GM10248 (cell line): Measurements from ENCODE around the gene UBTF.

Source experiments
- CTCF ChIA-PET: fragments of 300-600 bp; sonication (Branson Sonifier 250); formaldehyde crosslinking; extraction: SDS; loops from one replicate; lab custom pipeline; 2021; ENCODE audit warnings: antibody characterized with exemption; lab: Yijun Ruan, JAX
- POLR2A ChIA-PET: fragments of 350-650 bp; sonication (Branson Sonifier 250); formaldehyde crosslinking; extraction: SDS; loops from one replicate; lab custom pipeline; 2020; ENCODE audit warnings: antibody characterized with exemption; lab: Yijun Ruan, JAX
- DNase-seq: peaks from one replicate; pipeline ENCODE4 v3.0.0; 2012; ENCODE audit errors: extremely low spot score
- CTCF ChIP-seq: IDR thresholded peaks from 2 replicates; pipeline ENCODE4 v1.5.1; 2012; ENCODE audit warnings: mild to moderate bottlenecking, low read depth; ENCODE audit errors: extremely low read depth, missing control alignments, control extremely low read depth

UBTF gene

DNA sequence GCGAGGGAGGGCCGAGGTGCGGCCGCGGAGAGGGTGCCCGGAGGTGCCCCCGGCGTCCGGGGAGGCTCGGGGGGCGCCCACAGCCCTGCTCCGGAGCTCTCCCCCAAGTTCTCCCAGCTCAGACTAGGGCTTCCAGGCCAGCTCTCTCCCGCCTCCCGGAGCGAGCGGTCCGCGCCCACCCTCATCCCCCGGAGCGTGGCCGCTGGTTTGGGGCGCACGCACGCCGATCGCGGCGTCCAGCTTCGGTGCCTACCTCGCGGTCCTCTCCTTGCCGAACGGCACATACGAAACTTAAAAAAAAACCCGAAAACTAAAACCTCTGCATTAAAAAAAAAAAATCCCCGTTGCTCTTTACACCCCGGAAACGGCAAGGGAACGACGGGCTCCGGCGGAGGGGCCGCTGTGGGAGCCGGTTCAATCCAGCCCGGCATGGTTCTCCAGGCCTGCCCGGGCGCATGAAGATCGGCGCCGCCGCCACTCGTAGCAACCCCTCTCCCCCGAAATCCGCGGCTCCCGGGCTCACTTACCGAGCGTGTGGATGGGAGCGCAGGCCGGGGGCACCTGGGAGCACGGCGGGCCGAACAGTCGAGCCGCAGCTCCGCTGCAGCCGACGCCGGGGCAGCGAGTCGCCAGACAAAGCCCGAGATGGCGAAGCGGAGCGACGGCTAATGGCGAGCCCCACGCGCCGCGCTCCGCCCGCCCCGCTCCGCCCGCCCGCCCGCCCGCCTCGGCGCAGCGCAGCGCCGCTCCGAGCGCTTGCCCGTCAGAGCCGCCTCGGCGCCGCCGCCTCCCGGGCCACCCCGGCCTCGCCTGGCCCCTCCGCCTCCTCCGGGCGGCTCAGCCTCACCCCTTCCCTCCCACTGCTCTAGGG is 973 bp upstream of the UBTF start:
- ChIA-PET CTCF (interaction anchor here (0.6 to 15.0 kb wide), 13 partner anchors 9 to 303 kb away, joined by 3 to 234 read pairs (median 4); partner anchors contain the start of genes FAM171A2 and GRN), POLR2A (interaction anchor here (0.6 to 1.2 kb wide), 2 partner anchors 107 to 135 kb away, joined by 3 read pairs; no protein-coding TSS in a partner anchor)
- DNase-seq: peak; percentile 67
- no peak for TF ChIP-seq CTCF

- DNase-seq: peak; percentile 79
- peak; percentile 41 for TF ChIP-seq CTCF
- ChIA-PET CTCF (interaction anchor here (1.3 to 15.0 kb wide), 5 partner anchors 9 to 144 kb away, joined by 4 to 234 read pairs (median 7); partner anchors contain the start of genes FAM171A2 and GRN), POLR2A (interaction anchor here (0.6 to 0.7 kb wide), 3 partner anchors 18 to 131 kb away, joined by 3 to 6 read pairs (median 4); no protein-coding TSS in a partner anchor)
These were observed 313 bp downstream of the UBTF start for GRCh38 chr17:44219108-44219615.

- POLR2A ChIA-PET: interaction anchor here (0.6 to 1.0 kb wide), 3 partner anchors 12 to 241 kb away, joined by 3 to 6 read pairs (median 3); no protein-coding TSS in a partner anchor
- peak; percentile 92 for DNase-seq
- peak; percentile 70 for TF ChIP-seq CTCF
- CTCF ChIA-PET: interaction anchor here (0.7 to 15.0 kb wide), 11 partner anchors 9 to 145 kb away, joined by 3 to 234 read pairs (median 4); partner anchors contain the start of genes FAM171A2, GRN and SLC25A39
These were observed 949 bp downstream of the UBTF start for GRCh38 chr17:44218344-44219107.

DNA sequence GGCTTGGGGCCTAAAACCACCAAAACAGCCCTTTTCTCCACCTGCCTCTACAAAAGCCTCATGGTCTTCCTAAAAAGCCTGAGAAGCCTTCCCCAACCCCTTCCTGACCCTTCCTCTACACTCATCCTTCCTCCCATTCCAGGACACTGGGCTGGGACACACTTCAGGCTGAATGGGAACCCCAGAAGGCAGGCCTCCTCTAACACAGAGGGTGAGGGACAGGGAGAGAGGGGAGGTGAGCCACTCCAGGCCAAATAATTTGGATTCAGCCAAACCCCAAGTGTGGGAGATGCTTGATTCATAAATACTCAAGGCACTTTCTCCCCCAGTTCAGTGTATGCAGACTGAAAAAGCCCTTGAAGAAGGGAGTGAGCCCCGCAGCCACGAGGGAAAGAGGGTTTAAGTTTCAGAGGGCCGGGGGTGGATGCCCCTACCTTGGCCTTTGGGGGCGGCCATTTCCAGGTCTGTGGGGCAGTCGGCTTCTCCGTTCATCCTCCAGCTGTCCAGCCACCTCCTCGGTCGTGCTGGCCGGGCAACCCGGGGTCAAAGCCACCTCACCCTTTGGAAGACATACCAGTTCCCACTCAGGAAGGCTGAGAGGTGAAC is 1.6 kb downstream of the UBTF start:
- ChIA-PET POLR2A (interaction anchor here (0.6 to 1.0 kb wide), 5 partner anchors 12 to 242 kb away, joined by 3 to 6 read pairs (median 3); no protein-coding TSS in a partner anchor), CTCF (interaction anchor here (0.9 to 15.0 kb wide), 11 partner anchors 8 to 145 kb away, joined by 3 to 234 read pairs (median 5); partner anchors contain the start of genes FAM171A2, GRN and SLC25A39)
- no peak for TF ChIP-seq CTCF
- DNase-seq: no peak

- DNase-seq: no peak
- no peak for TF ChIP-seq CTCF
- ChIA-PET POLR2A (interaction anchor here (1.0 kb wide), 1 partner anchor 18 kb away, joined by 4 read pairs; no protein-coding TSS in a partner anchor), CTCF (interaction anchor here (0.8 to 15.0 kb wide), 9 partner anchors 14 to 306 kb away, joined by 3 to 234 read pairs (median 4); partner anchors contain the start of genes FAM171A2 and GRN)
These were observed 2.8 kb downstream of the UBTF start for GRCh38 chr17:44216694-44217093.
